GM12873 (cell line): ENCODE measurements around the gene UTS2.

Source experiments
- TF ChIP-seq, protein P1 (sequence below): IDR thresholded peaks from 2 replicates; pipeline ENCODE4 v1.5.1; 2012; ENCODE audit warnings: low read depth, mild to moderate bottlenecking, moderate library complexity, low read length, control low read depth; ENCODE audit not compliant: insufficient read depth; ENCODE audit errors: missing control alignments

UTS2 gene

GRCh38 chr1:7811476-7811875, 41.4 kb downstream of the UTS2 start:
- TF ChIP-seq, protein P1, sequence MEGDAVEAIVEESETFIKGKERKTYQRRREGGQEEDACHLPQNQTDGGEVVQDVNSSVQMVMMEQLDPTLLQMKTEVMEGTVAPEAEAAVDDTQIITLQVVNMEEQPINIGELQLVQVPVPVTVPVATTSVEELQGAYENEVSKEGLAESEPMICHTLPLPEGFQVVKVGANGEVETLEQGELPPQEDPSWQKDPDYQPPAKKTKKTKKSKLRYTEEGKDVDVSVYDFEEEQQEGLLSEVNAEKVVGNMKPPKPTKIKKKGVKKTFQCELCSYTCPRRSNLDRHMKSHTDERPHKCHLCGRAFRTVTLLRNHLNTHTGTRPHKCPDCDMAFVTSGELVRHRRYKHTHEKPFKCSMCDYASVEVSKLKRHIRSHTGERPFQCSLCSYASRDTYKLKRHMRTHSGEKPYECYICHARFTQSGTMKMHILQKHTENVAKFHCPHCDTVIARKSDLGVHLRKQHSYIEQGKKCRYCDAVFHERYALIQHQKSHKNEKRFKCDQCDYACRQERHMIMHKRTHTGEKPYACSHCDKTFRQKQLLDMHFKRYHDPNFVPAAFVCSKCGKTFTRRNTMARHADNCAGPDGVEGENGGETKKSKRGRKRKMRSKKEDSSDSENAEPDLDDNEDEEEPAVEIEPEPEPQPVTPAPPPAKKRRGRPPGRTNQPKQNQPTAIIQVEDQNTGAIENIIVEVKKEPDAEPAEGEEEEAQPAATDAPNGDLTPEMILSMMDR, result no peak

- TF ChIP-seq, protein P1, result no peak
Measured at GRCh38 chr1:7810395-7810794, 42.5 kb downstream of the UTS2 start.

GRCh38 chr1:7809742-7810141, 43.1 kb downstream of the UTS2 start:
- TF ChIP-seq, protein P1, result no peak

- TF ChIP-seq, protein P1, result peak; percentile 47
Measured at GRCh38 chr1:7808253-7808844, 44.5 kb downstream of the UTS2 start.

DNA sequence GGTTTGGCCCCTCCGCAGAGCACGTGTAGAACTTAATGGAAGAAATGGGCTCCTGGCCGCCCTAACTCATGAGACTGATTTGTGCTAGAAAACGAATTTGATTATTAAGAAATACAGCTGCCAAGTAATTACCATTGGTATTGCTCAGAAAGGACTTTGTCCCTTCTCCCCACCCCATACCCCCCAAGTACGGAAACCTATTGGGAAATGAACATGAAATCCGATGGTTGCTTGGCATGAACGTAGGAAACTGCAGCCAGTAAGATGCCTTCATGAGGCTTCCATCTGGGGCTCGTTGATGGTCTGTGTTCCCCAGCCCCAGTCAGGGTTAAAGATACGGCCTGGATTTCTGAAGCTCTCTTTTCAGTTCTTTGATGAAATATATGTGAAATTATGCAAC, 47.4 kb downstream of the UTS2 start:
- TF ChIP-seq, protein P1, result no peak
